Activated naive CD4-positive, alpha-beta T cell treated with anti-CD3 and anti-CD28 coated beads for 36 hours (primary cell): ENCODE measurements around the gene SAXO1. TPM values are rescaled to one million over a fixed set of nuclear protein-coding genes. Genes with fewer than 3 reads are reported as not detected.

Source experiments
- CTCF ChIA-PET: fragments of 350-600 bp; sonication (Branson Sonifier 250); formaldehyde crosslinking; loops from one replicate; lab custom pipeline; 2021; ENCODE audit warnings: antibody characterized with exemption; lab: Charles Lee
- DNase-seq: peaks from one replicate; pipeline ENCODE4 v3.0.0-alpha.2; 2020
- H3K27ac Mint-ChIP-seq: one replicate; pipeline ENCODE4 v1.8.0; 2021; ENCODE audit warnings: mild to moderate bottlenecking, mixed read lengths
- H3K27me3 Mint-ChIP-seq: one replicate; pipeline ENCODE4 v1.8.0; 2021; ENCODE audit warnings: low read depth, mixed read lengths
- H3K36me3 Mint-ChIP-seq: one replicate; pipeline ENCODE4 v1.8.0; 2021; ENCODE audit warnings: low read depth, mixed read lengths
- H3K4me1 Mint-ChIP-seq: one replicate; pipeline ENCODE4 v1.8.0; 2021; ENCODE audit warnings: low read depth, mixed read lengths
- H3K4me3 Mint-ChIP-seq: one replicate; pipeline ENCODE4 v1.8.0; 2021; ENCODE audit warnings: mild to moderate bottlenecking, moderate library complexity, mixed read lengths
- H3K9me3 Mint-ChIP-seq: one replicate; pipeline ENCODE4 v1.8.0; 2021; ENCODE audit warnings: mixed read lengths
- intact Hi-C: fragments of 100-400 bp; cut with micrococcal nuclease; formaldehyde crosslinking; loops from one replicate; pipeline ENCODE4 v1.15.1; 2023
- total RNA-seq, 2 experiments: library from RNA; stranded (reverse); gene quantifications; one replicate each; pipeline ENCODE4 v1.2.3, GENCODE V29; 2021

Gene SAXO1
- not detected for total RNA-seq

DNA sequence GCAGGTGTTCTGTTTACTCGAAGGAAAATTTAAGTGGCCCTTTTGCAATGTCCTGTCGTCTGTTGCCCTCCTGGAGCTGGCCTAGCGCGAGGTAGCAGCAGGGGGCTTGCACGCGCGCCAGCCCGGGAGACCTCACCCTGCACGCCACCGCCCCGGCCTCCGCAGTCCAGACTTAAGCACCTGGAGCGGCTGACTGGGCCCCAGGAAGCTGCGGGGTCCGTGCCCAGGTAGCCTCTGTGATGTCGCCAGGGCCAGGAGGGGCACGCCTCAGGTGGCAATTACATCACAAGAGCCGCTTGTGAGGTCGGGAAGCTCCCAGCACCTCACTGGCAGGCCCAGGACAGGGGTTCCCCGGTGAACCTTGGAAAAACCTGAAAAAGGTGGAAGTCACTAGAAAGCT lies at the start of gene SAXO1:
Gene SAXO1, minus strand, starts transcription at position 195 of the 400 bp plus-strand sequence. CDS start 301 bp downstream, outside the sequence.
- DNase-seq: no peak
- Mint-ChIP-seq H3K36me3 (no peaks in the 10 kb centered on the region), H3K4me3 (no peak within 1 kb of the TSS), H3K9me3 (no peaks in the 10 kb centered on the region), H3K27ac (no peak within 1 kb of the TSS), H3K4me1 (peaks cover 2% of the 10 kb centered on the region), H3K27me3 (peaks cover 10% of the 10 kb centered on the region)
- intact Hi-C loops: no loop called here
- CTCF ChIA-PET: no interaction called here

DNA sequence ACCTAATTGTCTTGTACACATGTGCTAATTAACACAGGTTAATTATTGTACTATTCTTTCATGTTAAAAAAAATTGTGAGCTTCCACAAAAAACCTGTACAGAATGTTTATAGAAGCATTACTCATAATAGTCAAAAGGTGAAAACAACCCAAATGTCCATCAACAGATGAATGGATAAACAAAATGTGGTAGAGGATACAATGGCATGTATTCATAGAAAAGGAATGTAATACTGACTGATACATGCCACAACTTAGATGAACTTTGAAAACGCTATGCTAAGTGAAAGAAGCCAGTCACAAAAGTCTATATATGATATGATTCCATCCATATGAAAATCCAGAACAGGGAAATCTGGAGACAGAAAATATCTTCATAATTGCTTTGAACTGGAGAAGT lies 41.8 kb upstream of the SAXO1 start:
- Mint-ChIP-seq H3K36me3 (peaks cover 37% of the 10 kb centered on the region), H3K27ac (no peak overlapping the region), H3K27me3 (no peaks in the 10 kb centered on the region), H3K4me3 (no peak overlapping the region), H3K4me1 (no peaks in the 10 kb centered on the region), H3K9me3 (no peaks in the 10 kb centered on the region)
- DNase-seq: no peak
- CTCF ChIA-PET: interaction anchor here (1.2 kb wide), 1 partner anchor 22 kb away, joined by 3 read pairs; no protein-coding TSS in a partner anchor
- intact Hi-C loops: no loop called here

GRCh38 chr9:19074229-19074628 lies 41.2 kb upstream of the SAXO1 start:
- no peak overlapping the region for H3K27ac Mint-ChIP-seq
- CTCF ChIA-PET: interaction anchor here (1.2 kb wide), 1 partner anchor 12 kb away, joined by 5 read pairs; no protein-coding TSS in a partner anchor
- H3K27me3 Mint-ChIP-seq: no peaks in the 10 kb centered on the region
- peaks cover 38% of the 10 kb centered on the region for H3K36me3 Mint-ChIP-seq
- H3K4me1 Mint-ChIP-seq: no peaks in the 10 kb centered on the region
- H3K9me3 Mint-ChIP-seq: no peaks in the 10 kb centered on the region
- H3K4me3 Mint-ChIP-seq: no peak overlapping the region
- intact Hi-C loops: no loop called here
- DNase-seq: no peak

DNA sequence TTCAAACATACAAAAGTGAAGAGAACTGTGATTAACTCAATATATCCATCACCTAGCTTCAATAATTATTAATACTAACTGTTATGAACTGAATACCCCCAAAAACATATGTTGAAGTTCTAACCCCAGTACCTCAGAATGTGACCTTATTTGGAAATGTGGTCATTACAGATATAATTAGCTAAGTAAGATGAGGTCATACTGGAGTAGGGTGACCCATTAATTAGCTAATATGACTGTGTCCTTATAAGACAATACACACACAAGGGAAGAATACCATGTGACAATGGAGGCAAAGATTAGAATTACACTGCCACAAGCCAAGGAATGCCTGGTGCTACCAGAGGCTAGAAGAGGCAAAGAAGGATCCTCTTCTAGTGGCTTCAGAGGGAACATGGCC lies 24.0 kb upstream of the SAXO1 start:
- intact Hi-C loops: no loop called here
- Mint-ChIP-seq H3K27ac (no peak overlapping the region), H3K36me3 (peaks cover 54% of the 10 kb centered on the region), H3K27me3 (no peaks in the 10 kb centered on the region), H3K4me1 (peaks cover under 1% of the 10 kb centered on the region), H3K4me3 (no peak overlapping the region), H3K9me3 (no peaks in the 10 kb centered on the region)
- no peak for DNase-seq
- CTCF ChIA-PET: interaction anchor here (0.6 to 1.5 kb wide), 2 partner anchors 117 to 397 kb away, joined by 3 to 5 read pairs; no protein-coding TSS in a partner anchor

- peak overlapping the region; percentile 85 for H3K4me3 Mint-ChIP-seq
- peaks cover 4% of the 10 kb centered on the region for H3K9me3 Mint-ChIP-seq
- intact Hi-C loops: no loop called here
- peak overlapping the region; percentile 90 for H3K27ac Mint-ChIP-seq
- DNase-seq: no peak
- no peaks in the 10 kb centered on the region for H3K27me3 Mint-ChIP-seq
- H3K4me1 Mint-ChIP-seq: peaks cover 25% of the 10 kb centered on the region
- CTCF ChIA-PET: interaction anchor here (0.7 to 4.5 kb wide), 3 partner anchors 124 to 822 kb away, joined by 3 to 41 read pairs (median 12); no protein-coding TSS in a partner anchor
- H3K36me3 Mint-ChIP-seq: peaks cover 23% of the 10 kb centered on the region
These were observed 17.9 kb upstream of the SAXO1 start for GRCh38 chr9:19050637-19051591.

DNA sequence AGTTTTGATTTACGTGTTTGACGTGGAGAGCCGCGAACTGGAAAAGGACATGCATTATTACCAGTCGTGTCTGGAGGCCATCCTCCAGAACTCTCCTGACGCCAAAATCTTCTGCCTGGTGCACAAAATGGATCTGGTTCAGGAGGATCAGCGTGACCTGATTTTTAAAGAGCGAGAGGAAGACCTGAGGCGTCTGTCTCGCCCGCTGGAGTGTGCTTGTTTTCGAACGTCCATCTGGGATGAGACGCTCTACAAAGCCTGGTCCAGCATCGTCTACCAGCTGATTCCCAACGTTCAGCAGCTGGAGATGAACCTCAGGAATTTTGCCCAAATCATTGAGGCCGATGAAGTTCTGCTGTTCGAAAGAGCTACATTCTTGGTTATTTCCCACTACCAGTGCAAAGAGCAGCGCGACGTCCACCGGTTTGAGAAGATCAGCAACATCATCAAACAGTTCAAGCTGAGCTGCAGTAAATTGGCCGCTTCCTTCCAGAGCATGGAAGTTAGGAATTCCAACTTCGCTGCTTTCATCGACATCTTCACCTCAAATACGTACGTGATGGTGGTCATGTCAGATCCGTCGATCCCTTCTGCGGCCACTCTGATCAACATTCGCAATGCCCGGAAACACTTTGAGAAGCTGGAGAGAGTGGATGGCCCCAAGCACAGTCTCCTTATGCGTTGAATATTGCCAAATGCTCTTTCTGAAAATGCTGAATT lies 17.1 kb upstream of the SAXO1 start:
- peak overlapping the region; percentile 85 for H3K4me3 Mint-ChIP-seq
- peaks cover 20% of the 10 kb centered on the region for H3K36me3 Mint-ChIP-seq
- no peaks in the 10 kb centered on the region for H3K27me3 Mint-ChIP-seq
- intact Hi-C loops: loop anchor here (1.0 kb wide), 9 partner anchors 52 to 407 kb away; partner anchors contain the start of genes HAUS6, PLIN2 and RPS6
- H3K4me1 Mint-ChIP-seq: peaks cover 25% of the 10 kb centered on the region
- peaks cover 4% of the 10 kb centered on the region for H3K9me3 Mint-ChIP-seq
- CTCF ChIA-PET: interaction anchor here (0.6 to 4.5 kb wide), 4 partner anchors 63 to 414 kb away, joined by 3 to 41 read pairs (median 8); no protein-coding TSS in a partner anchor
- DNase-seq: peak; percentile 15
- peak overlapping the region; percentile 90 for H3K27ac Mint-ChIP-seq

GRCh38 chr9:19048966-19049916 lies 16.2 kb upstream of the SAXO1 start, which contains the start of gene RRAGA:
TSS of gene RRAGA (plus strand) at chr9:19049427. CDS start at chr9:19049660, 233 bp downstream.
- H3K9me3 Mint-ChIP-seq: peaks cover 4% of the 10 kb centered on the region
- intact Hi-C loops: loop anchor here (1.0 kb wide), 9 partner anchors 53 to 408 kb away; partner anchors contain the start of genes HAUS6, PLIN2 and RPS6
- CTCF ChIA-PET: interaction anchor here (0.6 to 4.5 kb wide), 25 partner anchors 10 to 409 kb away, joined by 3 to 41 read pairs (median 4); partner anchors contain the start of gene DENND4C
- H3K4me3 Mint-ChIP-seq: peak within 1 kb of the TSS; percentile 85
- H3K27me3 Mint-ChIP-seq: no peaks in the 10 kb centered on the region
- DNase-seq: peak; percentile 94
- peaks cover 25% of the 10 kb centered on the region for H3K4me1 Mint-ChIP-seq
- peaks cover 20% of the 10 kb centered on the region for H3K36me3 Mint-ChIP-seq
- H3K27ac Mint-ChIP-seq: peak within 1 kb of the TSS; percentile 90

GRCh38 chr9:19036611-19037010 lies 3.6 kb upstream of the SAXO1 start:
- CTCF ChIA-PET: interaction anchor here (0.6 to 0.9 kb wide), 2 partner anchors 12 to 327 kb away, joined by 3 read pairs; partner anchors contain the start of gene RRAGA

DNA sequence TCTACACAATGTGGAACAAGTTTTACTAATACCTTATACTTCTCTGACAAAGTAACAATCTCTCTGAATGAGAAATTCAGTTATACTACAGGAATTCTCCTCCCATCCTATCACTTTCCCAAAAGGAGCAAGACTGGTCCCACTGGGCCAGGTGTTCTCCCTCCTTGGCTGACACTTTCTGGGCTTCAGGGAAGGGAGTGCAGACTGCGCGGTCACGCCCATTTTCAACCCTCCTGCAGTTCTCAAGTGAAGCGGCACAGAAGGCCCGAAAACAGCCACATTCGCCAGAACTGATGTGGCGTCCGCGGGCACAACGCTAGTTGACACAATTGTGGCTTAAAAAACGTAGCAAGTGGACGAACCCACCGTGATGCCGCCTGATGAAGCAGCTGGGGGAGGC lies 603 bp downstream of the SAXO1 start:
- Mint-ChIP-seq H3K36me3 (no peaks in the 10 kb centered on the region), H3K27ac (no peak overlapping the region), H3K4me1 (peaks cover 2% of the 10 kb centered on the region), H3K9me3 (no peaks in the 10 kb centered on the region), H3K4me3 (no peak overlapping the region), H3K27me3 (peaks cover 10% of the 10 kb centered on the region)
- intact Hi-C loops: no loop called here
- CTCF ChIA-PET: no interaction called here
- DNase-seq: no peak

More at GRCh38 chr9:19036611-19037010, 3.6 kb upstream of the SAXO1 start:
- Mint-ChIP-seq H3K36me3 (no peaks in the 10 kb centered on the region), H3K27ac (no peak overlapping the region), H3K4me1 (no peaks in the 10 kb centered on the region), H3K4me3 (no peak overlapping the region), H3K27me3 (no peaks in the 10 kb centered on the region), H3K9me3 (no peaks in the 10 kb centered on the region)
- intact Hi-C loops: no loop called here
- no peak for DNase-seq

- Mint-ChIP-seq H3K4me1 (peaks cover 7% of the 10 kb centered on the region), H3K27me3 (peaks cover 10% of the 10 kb centered on the region), H3K9me3 (no peaks in the 10 kb centered on the region), H3K27ac (no peak overlapping the region), H3K36me3 (no peaks in the 10 kb centered on the region), H3K4me3 (no peak overlapping the region)
- intact Hi-C loops: loop anchor here (1.0 kb wide), 1 partner anchor 426 kb away; no protein-coding TSS in a partner anchor
- CTCF ChIA-PET: no interaction called here
- no peak for DNase-seq
These were observed 2.1 kb downstream of the SAXO1 start for GRCh38 chr9:19030899-19031298.
